WERI-Rb-1 (cell line): ENCODE results near the gene CUL9.

Experiments used
- DNase-seq: peaks from one replicate; pipeline ENCODE4 v3.0.0-alpha.2; 2020
- H3K27ac ChIP-seq: fragments of 250-450 bp; sonication (Bioruptor Pico); 2 replicates; pipeline ENCODE4 v1.5.1; 2020; ENCODE audit warnings: mild to moderate bottlenecking, moderate library complexity
- H3K27me3 ChIP-seq: fragments of 250-450 bp; sonication (Bioruptor Pico); 2 replicates; pipeline ENCODE4 v1.5.1; 2021; ENCODE audit warnings: mild to moderate bottlenecking, low read depth, moderate library complexity; ENCODE audit not compliant: insufficient read depth, severe bottlenecking
- H3K36me3 ChIP-seq: fragments of 250-450 bp; sonication (Bioruptor Pico); 2 replicates; pipeline ENCODE4 v1.5.1; 2020; ENCODE audit warnings: mild to moderate bottlenecking, moderate library complexity
- H3K4me3 ChIP-seq: 2 replicates; pipeline ENCODE4 v1.5.1; 2011; ENCODE audit warnings: low read depth, mild to moderate bottlenecking, control low read depth, low read length
- H3K9me3 ChIP-seq: fragments of 250-450 bp; sonication (Bioruptor Pico); 2 replicates; pipeline ENCODE4 v1.5.1; 2021; ENCODE audit warnings: mild to moderate bottlenecking, moderate library complexity; ENCODE audit not compliant: severe bottlenecking
- TF ChIP-seq, protein P1 (sequence below): IDR thresholded peaks from 2 replicates; pipeline ENCODE4 v1.5.1; 2011; ENCODE audit warnings: low read depth, mild to moderate bottlenecking, control low read depth, inconsistent platforms, low read length

Gene CUL9

DNA sequence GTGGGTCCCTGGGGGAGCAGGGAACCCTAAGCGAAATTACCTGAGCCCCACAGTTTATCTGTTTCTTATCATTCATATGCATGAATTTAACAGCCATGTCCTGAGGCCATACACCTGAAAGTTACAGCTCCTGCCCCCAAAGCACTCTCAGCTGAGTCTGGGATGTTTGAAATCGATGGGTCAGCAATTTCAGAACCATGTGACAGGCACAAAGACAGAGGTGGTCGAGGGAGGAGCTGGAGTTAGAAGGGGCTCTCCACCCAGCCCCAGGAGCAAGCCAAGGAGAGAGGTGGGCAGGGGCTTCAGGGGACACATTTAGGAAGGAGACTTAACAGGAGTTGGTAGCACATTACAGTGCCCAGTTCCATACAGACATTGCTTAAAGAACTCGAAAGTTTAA is 76.2 kb downstream of the CUL9 start:
- TF ChIP-seq, protein P1, sequence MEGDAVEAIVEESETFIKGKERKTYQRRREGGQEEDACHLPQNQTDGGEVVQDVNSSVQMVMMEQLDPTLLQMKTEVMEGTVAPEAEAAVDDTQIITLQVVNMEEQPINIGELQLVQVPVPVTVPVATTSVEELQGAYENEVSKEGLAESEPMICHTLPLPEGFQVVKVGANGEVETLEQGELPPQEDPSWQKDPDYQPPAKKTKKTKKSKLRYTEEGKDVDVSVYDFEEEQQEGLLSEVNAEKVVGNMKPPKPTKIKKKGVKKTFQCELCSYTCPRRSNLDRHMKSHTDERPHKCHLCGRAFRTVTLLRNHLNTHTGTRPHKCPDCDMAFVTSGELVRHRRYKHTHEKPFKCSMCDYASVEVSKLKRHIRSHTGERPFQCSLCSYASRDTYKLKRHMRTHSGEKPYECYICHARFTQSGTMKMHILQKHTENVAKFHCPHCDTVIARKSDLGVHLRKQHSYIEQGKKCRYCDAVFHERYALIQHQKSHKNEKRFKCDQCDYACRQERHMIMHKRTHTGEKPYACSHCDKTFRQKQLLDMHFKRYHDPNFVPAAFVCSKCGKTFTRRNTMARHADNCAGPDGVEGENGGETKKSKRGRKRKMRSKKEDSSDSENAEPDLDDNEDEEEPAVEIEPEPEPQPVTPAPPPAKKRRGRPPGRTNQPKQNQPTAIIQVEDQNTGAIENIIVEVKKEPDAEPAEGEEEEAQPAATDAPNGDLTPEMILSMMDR: no peak
- H3K4me3 ChIP-seq: no peak overlapping the region
- H3K27me3 ChIP-seq: no peaks in the 10 kb centered on the region
- no peak overlapping the region for H3K27ac ChIP-seq
- DNase-seq: no peak
- H3K9me3 ChIP-seq: no peaks in the 10 kb centered on the region
- no peaks in the 10 kb centered on the region for H3K36me3 ChIP-seq

DNA sequence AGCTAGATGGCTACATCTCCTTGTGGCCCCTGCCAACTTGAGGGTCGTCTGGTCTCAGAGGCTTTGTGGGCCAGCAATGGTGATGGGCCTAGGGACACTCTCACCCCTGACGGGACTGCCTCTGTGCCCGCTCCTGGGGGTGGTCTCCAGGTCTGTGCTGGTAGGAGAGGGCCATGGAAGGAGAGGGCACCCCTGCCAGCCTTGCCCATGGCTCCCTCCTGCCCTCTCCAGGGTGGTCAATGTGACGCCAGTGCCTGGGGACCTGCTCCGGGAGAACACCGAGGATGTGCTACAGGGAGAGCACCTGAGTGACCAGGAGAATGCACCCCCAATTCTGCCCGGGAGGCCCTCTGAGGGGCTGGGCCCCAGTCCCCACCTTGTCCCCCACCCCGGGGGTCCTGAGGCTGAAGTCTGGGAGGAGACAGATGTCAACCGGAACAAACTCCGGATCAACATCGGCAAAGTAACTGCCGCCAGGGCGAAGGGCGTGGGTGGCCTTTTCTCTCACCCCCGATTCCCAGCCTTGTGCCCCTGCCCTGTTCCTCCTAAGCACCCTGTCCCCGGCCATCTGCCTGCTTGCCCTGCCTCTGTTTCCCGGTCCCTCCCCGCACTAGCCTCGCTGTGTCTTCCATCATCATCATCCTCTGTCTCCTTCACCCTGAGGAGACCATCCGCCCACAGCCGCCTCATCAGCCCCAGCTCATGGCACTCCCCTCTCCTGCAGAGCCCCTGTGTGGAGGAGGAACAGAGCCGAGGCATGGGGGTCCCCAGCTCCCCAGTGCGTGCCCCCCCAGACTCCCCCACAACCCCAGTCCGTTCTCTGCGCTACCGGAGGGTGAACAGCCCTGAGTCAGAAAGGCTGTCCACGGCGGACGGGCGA is 77.1 kb downstream of the CUL9 start:
- Histone ChIP-seq H3K27ac (no peak overlapping the region), H3K27me3 (no peaks in the 10 kb centered on the region), H3K9me3 (no peaks in the 10 kb centered on the region), H3K4me3 (no peak overlapping the region), H3K36me3 (no peaks in the 10 kb centered on the region)
- DNase-seq: peak; percentile 10
- TF ChIP-seq, protein P1: no peak

DNA sequence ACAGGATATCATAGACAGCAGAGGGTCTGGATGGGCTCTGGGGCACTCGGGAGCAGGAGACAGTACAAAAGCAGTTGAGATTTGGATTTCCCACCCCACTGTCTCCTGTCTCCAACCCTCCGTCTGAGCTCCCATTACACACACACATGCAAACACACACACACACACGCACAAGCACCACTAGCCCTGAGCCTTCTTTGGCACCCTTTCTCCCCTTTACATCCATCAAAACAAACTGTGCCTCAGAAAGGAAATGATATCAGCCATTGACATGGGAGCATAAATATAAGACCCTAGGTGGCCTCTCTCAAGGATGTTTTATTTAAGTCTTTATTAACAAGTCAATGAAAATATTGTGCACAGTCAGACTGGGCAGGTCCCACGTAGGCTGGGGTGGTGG is 78.8 kb downstream of the CUL9 start:
- H3K9me3 ChIP-seq: no peaks in the 10 kb centered on the region
- TF ChIP-seq, protein P1: no peak
- H3K36me3 ChIP-seq: no peaks in the 10 kb centered on the region
- no peak overlapping the region for H3K27ac ChIP-seq
- H3K4me3 ChIP-seq: no peak overlapping the region
- no peak for DNase-seq
- H3K27me3 ChIP-seq: no peaks in the 10 kb centered on the region

DNA sequence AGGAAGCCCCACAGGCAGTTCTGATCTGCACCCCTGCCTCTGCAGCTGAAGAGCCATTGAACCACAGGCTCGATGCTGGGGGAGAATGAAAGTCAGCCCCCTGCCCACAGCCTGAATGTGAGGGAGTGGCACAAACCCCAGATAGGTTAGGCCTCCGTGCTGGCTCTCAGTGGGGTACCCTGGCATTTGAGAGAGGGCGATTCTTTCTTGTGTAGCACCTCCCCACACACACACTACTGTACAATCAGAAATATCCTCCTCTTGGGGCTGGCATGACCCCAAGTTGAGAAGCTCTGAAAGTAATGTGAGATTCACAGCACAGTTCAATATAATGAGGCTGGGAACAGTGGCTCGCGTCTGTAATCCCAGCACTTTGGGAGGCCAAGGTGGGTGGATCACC is 79.2 kb downstream of the CUL9 start:
- no peak for DNase-seq
- TF ChIP-seq, protein P1: no peak
- Histone ChIP-seq H3K27me3 (no peaks in the 10 kb centered on the region), H3K36me3 (no peaks in the 10 kb centered on the region), H3K9me3 (no peaks in the 10 kb centered on the region), H3K4me3 (no peak overlapping the region), H3K27ac (no peak overlapping the region)

DNA sequence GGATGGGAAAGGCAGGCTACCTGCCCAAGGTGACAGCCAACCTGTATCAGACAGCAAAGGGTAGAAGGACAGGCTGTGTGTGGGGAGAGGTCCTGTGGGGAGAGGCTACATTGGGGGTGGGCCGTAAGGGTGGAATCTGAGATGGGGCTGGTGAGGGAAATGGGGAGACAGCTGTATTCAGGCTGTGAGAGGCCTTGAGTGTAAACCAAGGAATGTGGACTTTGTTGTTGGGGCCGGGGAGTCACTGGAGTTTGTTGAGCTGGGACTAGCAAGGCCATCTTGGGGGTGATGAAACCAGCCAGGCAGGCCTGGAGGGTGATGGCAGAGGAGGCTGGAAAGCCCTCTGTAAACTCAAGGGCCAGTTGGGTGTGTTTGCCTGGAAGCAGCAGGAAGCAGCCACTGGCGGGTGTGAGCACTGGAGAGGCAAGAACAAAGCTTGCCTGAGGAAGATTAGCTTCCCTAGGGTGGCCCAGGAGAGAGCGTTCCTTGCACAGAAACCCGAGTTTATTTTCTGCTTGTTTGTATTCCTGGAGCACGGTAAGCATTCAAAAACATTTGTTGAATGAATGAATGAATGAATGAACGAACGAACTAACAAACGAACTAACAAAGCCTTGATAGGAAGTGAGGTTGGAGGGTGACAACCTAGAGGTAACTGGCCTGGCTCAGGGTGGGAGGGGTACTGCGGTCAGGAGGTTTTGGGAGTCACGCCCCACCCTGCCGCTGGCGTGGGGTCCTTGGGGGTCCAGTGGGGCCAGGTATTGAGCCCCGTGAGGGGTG is 80.2 kb downstream of the CUL9 start:
- TF ChIP-seq, protein P1: no peak
- Histone ChIP-seq H3K4me3 (no peak overlapping the region), H3K36me3 (no peaks in the 10 kb centered on the region), H3K27me3 (no peaks in the 10 kb centered on the region), H3K27ac (no peak overlapping the region), H3K9me3 (no peaks in the 10 kb centered on the region)
- no peak for DNase-seq
